Adrenal gland (tissue), 12 donors: Measurements from ENCODE around the gene CCDC61. TPM values are rescaled to one million over a fixed set of nuclear protein-coding genes. Genes with fewer than 3 reads are reported as not detected.
A peak's percentile ranks its signal among the peaks of the same experiment; 100 is the strongest.

Source experiments
- DNase-seq, 7 donors: peaks; one replicate each; pipeline ENCODE4 v3.0.0-alpha.2; 2019 to 2020
- H3K27ac ChIP-seq, 5 donors: fragments of 200-600 bp; sonication (generic) in 4 of 5; 1 replicate in 3 of 5; 2 replicates in 2 of 5; pipeline versions ENCODE4 v1.5.1 to v1.8.0; 2016 to 2020; ENCODE audit warnings: mild to moderate bottlenecking in 1 of 5
- H3K27me3 ChIP-seq: fragments of 200-600 bp; 2 replicates; pipeline ENCODE4 v1.8.0; 2021
- H3K36me3 ChIP-seq, 2 donors: fragments of 200-600 bp; replicated peaks in 1 of 2; 1 replicate in 1 of 2; 2 replicates in 1 of 2; pipeline versions ENCODE4 v1.5.1 to v1.8.0; 2018 to 2022
- H3K4me1 ChIP-seq, 2 donors: fragments of 200-600 bp; replicated peaks in 1 of 2; 1 replicate in 1 of 2; 2 replicates in 1 of 2; pipeline versions ENCODE4 v1.5.1 to v1.8.0; 2018 to 2021
- H3K4me3 ChIP-seq, 4 donors: fragments of 200-600 bp; sonication (generic) in 3 of 4; one replicate each; pipeline ENCODE4 v1.5.1; 2016 to 2018
- H3K9me3 ChIP-seq, 3 donors: fragments of 200-600 bp; sonication (generic) in 1 of 3; replicated peaks in 1 of 3; 1 replicate in 2 of 3; 2 replicates in 1 of 3; pipeline versions ENCODE4 v1.5.1 to v1.8.0; 2016 to 2021
- POLR2A ChIP-seq, 2 donors: fragments of 450-650 bp; IDR thresholded peaks; one replicate each; pipeline ENCODE4 v1.6.1; 2017; ENCODE audit warnings: antibody characterized with exemption in 2 of 2, mild to moderate bottlenecking in 2 of 2, moderate library complexity in 1 of 2
- WGBS, 4 donors: extraction: QIAGEN DNeasy Blood & Tissue Kit in 2 of 4; methylation state at CpG; one replicate each; pipeline versions ENCODE4 v1.1.5 to v1.1.7; 2013 to 2017; 5-methylcytosine and 5-hydroxymethylcytosine counted together
- intact Hi-C, 2 donors: fragments of 100-400 bp; cut with DNase I; formaldehyde crosslinking; loops; one replicate each; pipeline versions ENCODE4 v1.14.1 to v1.15.0; 2022 to 2023
- polyA plus RNA-seq, 3 donors: library from polyadenylated mRNA; stranded (reverse); fragments of 200-250 nt in 2 of 3; fragments of 350-450 nt in 1 of 3; fragmentation: Illumina TruSeq in 1 of 3; extraction: RNeasy Lipid Tissue Mini Kit (QIAGEN cat#74804) in 1 of 3; gene quantifications; one replicate each; pipeline ENCODE4 v1.2.3, GENCODE V29; 2013 to 2014
- total RNA-seq, 9 donors: library from RNA; depleted of rRNA in 4 of 9; stranded (reverse); fragments of >200 nt in 4 of 9; fragments of 120-200 nt in 1 of 9; fragmentation: NEBNext Ultra II Directional in 1 of 9; extraction: Animal tissue kit (Norgen Biotek cat#: 25700) in 1 of 9; gene quantifications; one replicate each; pipeline versions ENCODE4 v1.1.0 to v1.2.4, GENCODE V29; 2013 to 2023
- TF ChIP-seq, protein P1 (sequence below), 6 experiments: fragments of 450-650 bp in 4 of 6; fragments of 200-600 bp in 2 of 6; sonication (generic) in 1 of 6; IDR thresholded peaks; 1 replicate in 5 of 6; 2 replicates in 1 of 6; pipeline versions ENCODE4 v1.5.1 to v1.8.0; 2016 to 2021; ENCODE audit warnings: antibody characterized with exemption in 6 of 6, mild to moderate bottlenecking in 2 of 6, moderate library complexity in 1 of 6
- donor health status: healthy with polysubstance abuse.
- donor health status: Bipolar disorder and iron deficiency.
- donor health status: DM: yes; HTN: yes; CAD: no.
- donor health status: DM: no; HTN: no; CAD: no.
- donor health status: DM: no; HTN: no; CAD: no.
- donor health status: DM: yes; HTN: yes; CAD: no.

The CCDC61 gene
- total and polyA plus RNA-seq, 12 donors, result 2.8 to 45.9 (median 15.0) TPM

DNA sequence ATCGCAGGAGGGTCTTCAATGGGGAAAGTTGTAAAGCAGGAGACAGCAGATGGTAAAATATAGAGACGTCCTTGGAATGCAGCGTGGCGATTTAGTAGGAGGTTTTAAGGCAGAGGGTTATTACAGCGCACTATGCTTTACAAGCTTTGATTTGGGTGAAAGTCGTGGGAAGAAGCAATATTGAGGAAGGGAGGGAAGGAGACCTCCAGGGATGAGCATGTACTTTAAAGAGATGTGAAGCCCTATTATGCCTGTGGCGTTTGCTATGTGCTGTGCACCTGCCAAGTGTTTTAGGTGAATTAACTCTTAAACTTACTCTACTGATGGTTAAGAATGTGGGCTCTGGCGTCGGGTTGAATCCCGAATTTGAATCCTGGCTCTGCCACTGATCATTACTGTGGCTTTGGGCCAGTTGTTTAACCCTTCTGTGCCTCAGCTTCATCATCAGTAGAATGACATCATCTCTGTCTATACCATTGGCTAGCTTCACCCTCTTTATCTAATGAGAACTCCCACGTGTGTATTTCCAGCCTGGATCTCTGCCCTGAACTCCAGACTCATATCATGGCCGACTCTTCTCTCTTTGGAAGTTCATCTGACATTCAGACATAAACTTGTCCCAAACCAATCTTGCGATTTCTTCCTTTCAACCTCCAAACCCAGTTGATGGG lies 583 bp downstream of the CCDC61 start:
- peaks cover 3 to 14% of the 10 kb centered on the region in 2 donors for H3K4me1 ChIP-seq
- H3K27me3 ChIP-seq, result no peaks in the 10 kb centered on the region
- 11 to 15% (median 12%) methylated on average over 13 of the region's 13 CpGs for WGBS, 4 donors
- peak overlapping the region in 3 of 4 donors; percentile 73 to 88 (median 86) for H3K4me3 ChIP-seq
- DNase-seq, result no peak
- H3K27ac ChIP-seq, result peak overlapping the region in 4 of 5 donors; percentile 4 to 85 (median 76)
- TF ChIP-seq, protein P1, sequence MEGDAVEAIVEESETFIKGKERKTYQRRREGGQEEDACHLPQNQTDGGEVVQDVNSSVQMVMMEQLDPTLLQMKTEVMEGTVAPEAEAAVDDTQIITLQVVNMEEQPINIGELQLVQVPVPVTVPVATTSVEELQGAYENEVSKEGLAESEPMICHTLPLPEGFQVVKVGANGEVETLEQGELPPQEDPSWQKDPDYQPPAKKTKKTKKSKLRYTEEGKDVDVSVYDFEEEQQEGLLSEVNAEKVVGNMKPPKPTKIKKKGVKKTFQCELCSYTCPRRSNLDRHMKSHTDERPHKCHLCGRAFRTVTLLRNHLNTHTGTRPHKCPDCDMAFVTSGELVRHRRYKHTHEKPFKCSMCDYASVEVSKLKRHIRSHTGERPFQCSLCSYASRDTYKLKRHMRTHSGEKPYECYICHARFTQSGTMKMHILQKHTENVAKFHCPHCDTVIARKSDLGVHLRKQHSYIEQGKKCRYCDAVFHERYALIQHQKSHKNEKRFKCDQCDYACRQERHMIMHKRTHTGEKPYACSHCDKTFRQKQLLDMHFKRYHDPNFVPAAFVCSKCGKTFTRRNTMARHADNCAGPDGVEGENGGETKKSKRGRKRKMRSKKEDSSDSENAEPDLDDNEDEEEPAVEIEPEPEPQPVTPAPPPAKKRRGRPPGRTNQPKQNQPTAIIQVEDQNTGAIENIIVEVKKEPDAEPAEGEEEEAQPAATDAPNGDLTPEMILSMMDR (IDR thresholded peaks at IDR 0.05), result no peak
- no peak for TF ChIP-seq POLR2A (IDR thresholded peaks at IDR 0.05)
- no peaks in the 10 kb centered on the region for H3K9me3 ChIP-seq
- H3K36me3 ChIP-seq, result no peaks in the 10 kb centered on the region
- intact Hi-C loops, result no loop called here

DNA sequence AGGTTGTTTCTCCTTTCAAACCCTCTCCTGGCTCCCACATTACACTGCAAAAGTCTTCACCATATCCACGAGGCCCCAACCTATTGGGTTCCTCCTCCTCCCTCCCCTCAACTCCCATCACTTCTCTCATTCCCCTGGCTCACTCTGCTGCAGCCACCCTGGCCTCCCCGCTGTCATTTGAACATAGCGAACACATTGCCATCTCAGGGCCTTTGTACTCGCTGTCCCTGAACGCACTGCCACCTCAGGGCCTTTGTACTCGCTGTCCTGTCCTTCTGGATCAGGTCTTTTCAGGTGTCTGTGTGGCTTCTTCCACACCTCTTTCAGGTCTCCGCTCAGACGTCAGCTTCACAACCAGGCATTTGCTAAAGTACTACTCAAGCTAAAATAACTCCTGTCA lies 1.7 kb downstream of the CCDC61 start:
- Histone ChIP-seq H3K4me3 (no peak overlapping the region), H3K9me3 (no peaks in the 10 kb centered on the region), H3K36me3 (no peaks in the 10 kb centered on the region), H3K27ac (no peak overlapping the region), H3K27me3 (no peaks in the 10 kb centered on the region), H3K4me1 (peaks cover 3 to 14% of the 10 kb centered on the region in 2 donors)
- intact Hi-C loops, result no loop called here
- TF ChIP-seq POLR2A (IDR thresholded peaks at IDR 0.05), result no peak
- TF ChIP-seq, protein P1 (IDR thresholded peaks at IDR 0.05), result no peak
- 82 to 96% (median 89%) methylated on average over 8 of the region's 8 CpGs for WGBS, 4 donors
- DNase-seq, result no peak

DNA sequence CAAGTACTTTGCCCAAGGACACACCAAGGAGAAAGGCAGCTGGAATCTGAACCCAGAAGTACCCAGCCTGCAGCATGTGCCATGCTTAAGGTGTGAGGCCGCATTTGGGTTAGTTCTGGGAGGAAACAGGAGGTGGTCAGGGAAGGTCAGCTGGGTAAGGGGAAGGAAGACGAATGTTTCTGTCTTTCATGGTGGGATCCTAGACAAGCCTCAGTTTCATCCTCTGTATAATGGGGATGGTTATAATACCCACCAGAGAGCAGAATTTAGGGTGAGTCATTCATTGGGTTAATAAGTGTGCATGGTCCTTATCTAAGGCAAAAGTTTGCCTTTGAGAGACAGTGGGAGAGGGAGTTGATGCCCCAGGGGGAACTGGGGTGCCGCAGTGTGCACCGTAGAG lies 3.6 kb downstream of the CCDC61 start:
- peaks cover 3 to 14% of the 10 kb centered on the region in 2 donors for H3K4me1 ChIP-seq
- intact Hi-C loops, result no loop called here
- H3K9me3 ChIP-seq, result no peaks in the 10 kb centered on the region
- no peak for TF ChIP-seq POLR2A (IDR thresholded peaks at IDR 0.05)
- TF ChIP-seq, protein P1 (IDR thresholded peaks at IDR 0.05), result no peak
- DNase-seq, result no peak
- H3K27me3 ChIP-seq, result no peaks in the 10 kb centered on the region
- H3K27ac ChIP-seq, result no peak overlapping the region
- H3K4me3 ChIP-seq, result no peak overlapping the region
- WGBS, 4 donors, result 93 to 96% (median 95%) methylated on average over 4 of the region's 4 CpGs
- H3K36me3 ChIP-seq, result no peaks in the 10 kb centered on the region

DNA sequence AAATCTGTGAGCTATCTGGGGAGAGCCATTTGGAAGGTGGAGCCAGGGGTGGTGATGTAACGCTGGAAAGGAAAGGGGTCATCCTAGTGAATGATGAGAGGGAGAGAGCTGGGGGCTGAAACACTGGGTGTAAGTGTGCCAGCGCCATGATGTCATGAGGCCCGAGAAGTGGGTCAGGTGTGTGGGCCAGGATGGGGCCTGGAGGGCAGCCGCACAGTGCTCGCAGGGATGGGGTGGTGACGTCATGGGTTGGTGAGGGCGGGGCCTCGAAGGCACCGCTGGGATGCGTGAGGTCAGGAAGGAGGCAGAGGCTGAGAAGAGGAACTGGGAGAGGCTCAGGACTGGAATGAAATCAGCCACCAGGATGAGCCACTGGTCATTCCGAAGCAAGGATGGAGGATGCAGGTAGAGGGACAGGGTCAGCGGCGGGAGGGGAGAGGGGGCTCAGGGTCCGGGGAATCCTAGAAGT lies 4.4 kb downstream of the CCDC61 start:
- H3K4me3 ChIP-seq, result no peak overlapping the region
- DNase-seq, result peak in 3 of 7 donors; percentile 45 to 87 (median 56)
- no peaks in the 10 kb centered on the region for H3K27me3 ChIP-seq
- H3K4me1 ChIP-seq, result peaks cover 3 to 9% of the 10 kb centered on the region in 2 donors
- H3K27ac ChIP-seq, result peak overlapping the region in 1 of 5 donors; percentile 56
- WGBS, 4 donors, result 21 to 26% (median 24%) methylated on average over 14 of the region's 14 CpGs
- H3K36me3 ChIP-seq, result no peaks in the 10 kb centered on the region
- no peaks in the 10 kb centered on the region for H3K9me3 ChIP-seq
- intact Hi-C loops, result no loop called here
- no peak for TF ChIP-seq POLR2A (IDR thresholded peaks at IDR 0.05)
- TF ChIP-seq, protein P1 (IDR thresholded peaks at IDR 0.05), result no peak
